Esophagus muscularis mucosa (tissue), 4 donors: ENCODE results near the gene OR51L1. TPM values are rescaled to one million over a fixed set of nuclear protein-coding genes. Genes with fewer than 3 reads are reported as not detected.

ENCODE experiments used
- DNase-seq: peaks from one replicate; pipeline ENCODE4 v3.0.0-alpha.2; 2017; ENCODE audit errors: extremely low spot score
- H3K27ac ChIP-seq, 4 donors: fragments of 200-600 bp; sonication (generic); replicated peaks in 1 of 4; 1 replicate in 3 of 4; 2 replicates in 1 of 4; pipeline ENCODE4 v1.5.1; 2016 to 2019; ENCODE audit warnings: mild to moderate bottlenecking in 1 of 4
- H3K27me3 ChIP-seq, 4 donors: fragments of 200-600 bp; sonication (generic); one replicate each; pipeline versions ENCODE4 v1.5.1 to v1.6.0; 2016 to 2019
- H3K36me3 ChIP-seq, 4 donors: fragments of 200-600 bp; sonication (generic); one replicate each; pipeline ENCODE4 v1.5.1; 2016 to 2019
- H3K4me1 ChIP-seq, 4 donors: fragments of 200-600 bp; sonication (generic); one replicate each; pipeline ENCODE4 v1.5.1; 2016 to 2019
- H3K4me3 ChIP-seq, 4 donors: fragments of 200-600 bp; sonication (generic); 1 replicate in 2 of 4; 2 replicates in 2 of 4; pipeline ENCODE4 v1.5.1; 2016 to 2019; ENCODE audit warnings: mild to moderate bottlenecking in 4 of 4, moderate library complexity in 1 of 4
- H3K9me3 ChIP-seq, 4 donors: fragments of 200-600 bp; sonication (generic); 1 replicate in 3 of 4; 2 replicates in 1 of 4; pipeline ENCODE4 v1.5.1; 2016 to 2019
- CTCF ChIP-seq, 3 experiments: fragments of 200-600 bp in 2 of 3; fragments of 450-650 bp in 1 of 3; sonication (generic) in 2 of 3; IDR thresholded peaks; one replicate each; pipeline ENCODE4 v1.5.1; 2017 to 2019; ENCODE audit warnings: antibody characterized with exemption in 3 of 3, mild to moderate bottlenecking in 2 of 3, moderate library complexity in 1 of 3
- EP300 ChIP-seq: sonication (generic); formaldehyde crosslinking; IDR thresholded peaks from one replicate; pipeline ENCODE4 v1.6.1; 2017; ENCODE audit warnings: antibody characterized with exemption
- POLR2A ChIP-seq: fragments of 450-650 bp; IDR thresholded peaks from one replicate; pipeline ENCODE4 v1.6.1; 2017; ENCODE audit warnings: antibody characterized with exemption, moderate library complexity, mild to moderate bottlenecking, low read depth
- POLR2AphosphoS5 ChIP-seq, 2 donors: sonication (generic); formaldehyde crosslinking; IDR thresholded peaks; one replicate each; pipeline ENCODE4 v1.6.1; 2017; ENCODE audit warnings: antibody characterized with exemption in 2 of 2
- whole genome bisulfite sequencing: methylation state at CpG from one replicate; pipeline ENCODE4 v1.1.5; 2018; 5-methylcytosine and 5-hydroxymethylcytosine counted together
- intact Hi-C: fragments of 100-400 bp; cut with DNase I; formaldehyde crosslinking; loops from one replicate; pipeline ENCODE4 v1.15.1; 2023
- total RNA-seq, 4 donors: library from RNA; depleted of rRNA; stranded (reverse); fragments of >200 nt; gene quantifications; one replicate each; pipeline versions ENCODE4 v1.1.0 to v1.2.1, GENCODE V29; 2016

Gene OR51L1
- total RNA-seq, 4 donors from 2014 or later = not detected

- DNase-seq = no peak
- Histone ChIP-seq H3K4me3 (no peak overlapping the region), H3K4me1 (no peaks in the 10 kb centered on the region), H3K27ac (no peak overlapping the region), H3K9me3 (no peaks in the 10 kb centered on the region), H3K27me3 (no peaks in the 10 kb centered on the region), H3K36me3 (no peaks in the 10 kb centered on the region)
- TF ChIP-seq POLR2AphosphoS5 (IDR thresholded peaks at IDR 0.05) = no peak
- TF ChIP-seq POLR2A = no peak
- no peak for TF ChIP-seq EP300
- no peak for TF ChIP-seq CTCF (IDR thresholded peaks at IDR 0.05)
- intact Hi-C loops = no loop called here
- WGBS = 32% methylated on average over 1 of the region's 1 CpG
These were observed 31.8 kb upstream of the OR51L1 start for GRCh38 chr11:4962816-4963215.

- no peak for DNase-seq
- no peak overlapping the region for H3K27ac ChIP-seq
- H3K4me3 ChIP-seq = no peak overlapping the region
- H3K4me1 ChIP-seq = no peaks in the 10 kb centered on the region
- 85% methylated on average over 5 of the region's 5 CpGs for WGBS
- H3K27me3 ChIP-seq = no peaks in the 10 kb centered on the region
- intact Hi-C loops = no loop called here
- no peak for TF ChIP-seq POLR2AphosphoS5 (IDR thresholded peaks at IDR 0.05)
- TF ChIP-seq POLR2A = no peak
- no peak for TF ChIP-seq EP300
- TF ChIP-seq CTCF (IDR thresholded peaks at IDR 0.05) = no peak
- no peaks in the 10 kb centered on the region for H3K9me3 ChIP-seq
- H3K36me3 ChIP-seq = no peaks in the 10 kb centered on the region
These were observed 19.2 kb upstream of the OR51L1 start for GRCh38 chr11:4975436-4975835.

GRCh38 chr11:4979036-4979435, 15.6 kb upstream of the OR51L1 start:
- H3K4me3 ChIP-seq = no peak overlapping the region
- no peaks in the 10 kb centered on the region for H3K9me3 ChIP-seq
- intact Hi-C loops = no loop called here
- TF ChIP-seq CTCF (IDR thresholded peaks at IDR 0.05) (no peak), POLR2AphosphoS5 (IDR thresholded peaks at IDR 0.05) (no peak)
- no peaks in the 10 kb centered on the region for H3K36me3 ChIP-seq
- DNase-seq = no peak
- 49% methylated on average over 3 of the region's 3 CpGs for WGBS
- no peaks in the 10 kb centered on the region for H3K27me3 ChIP-seq
- no peaks in the 10 kb centered on the region for H3K4me1 ChIP-seq
- no peak overlapping the region for H3K27ac ChIP-seq

- 82% methylated on average over 3 of the region's 3 CpGs for WGBS
- Histone ChIP-seq H3K27me3 (no peaks in the 10 kb centered on the region), H3K27ac (no peak overlapping the region), H3K9me3 (no peaks in the 10 kb centered on the region), H3K36me3 (no peaks in the 10 kb centered on the region), H3K4me1 (no peaks in the 10 kb centered on the region), H3K4me3 (no peak overlapping the region)
- DNase-seq = no peak
- intact Hi-C loops = no loop called here
- TF ChIP-seq CTCF (IDR thresholded peaks at IDR 0.05) (no peak), EP300 (no peak), POLR2AphosphoS5 (IDR thresholded peaks at IDR 0.05) (no peak), POLR2A (no peak)
These were observed 12.0 kb upstream of the OR51L1 start for GRCh38 chr11:4982678-4983077.

- Histone ChIP-seq H3K27me3 (no peaks in the 10 kb centered on the region), H3K4me3 (no peak overlapping the region), H3K36me3 (no peaks in the 10 kb centered on the region), H3K4me1 (no peaks in the 10 kb centered on the region), H3K27ac (no peak overlapping the region), H3K9me3 (no peaks in the 10 kb centered on the region)
- 62% methylated on average over 6 of the region's 6 CpGs for WGBS
- no peak for TF ChIP-seq CTCF (IDR thresholded peaks at IDR 0.05)
- intact Hi-C loops = no loop called here
- no peak for DNase-seq
These were observed 10.8 kb upstream of the OR51L1 start for GRCh38 chr11:4983841-4984240.
